GM19455 (cell line): ENCODE measurements around the gene ZSWIM8.

ENCODE experiments used
- ATAC-seq: cut with Tn5 transposase; IDR thresholded peaks from one replicate; pipeline ENCODE4 v1.9.1; 2021; ENCODE audit not compliant: unreplicated experiment

ZSWIM8 gene

DNA sequence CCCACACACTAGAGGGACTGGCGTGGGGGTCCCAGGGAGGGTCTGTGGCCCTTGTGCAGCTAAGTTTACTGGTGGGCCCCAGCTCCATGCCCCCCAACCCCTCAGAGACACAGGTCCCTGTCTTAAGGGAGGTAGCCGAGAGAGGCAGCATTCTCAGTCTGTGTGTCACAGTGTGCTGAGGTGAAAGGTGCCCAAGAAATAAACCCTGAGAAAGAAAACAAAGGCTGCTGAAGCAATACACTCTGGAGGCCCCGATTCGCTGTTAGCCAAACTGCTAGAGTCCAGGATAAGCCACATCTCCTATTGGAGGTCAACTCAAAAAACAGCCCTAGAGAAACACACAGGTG is 54.6 kb downstream of the ZSWIM8 start:
- no peak for ATAC-seq

DNA sequence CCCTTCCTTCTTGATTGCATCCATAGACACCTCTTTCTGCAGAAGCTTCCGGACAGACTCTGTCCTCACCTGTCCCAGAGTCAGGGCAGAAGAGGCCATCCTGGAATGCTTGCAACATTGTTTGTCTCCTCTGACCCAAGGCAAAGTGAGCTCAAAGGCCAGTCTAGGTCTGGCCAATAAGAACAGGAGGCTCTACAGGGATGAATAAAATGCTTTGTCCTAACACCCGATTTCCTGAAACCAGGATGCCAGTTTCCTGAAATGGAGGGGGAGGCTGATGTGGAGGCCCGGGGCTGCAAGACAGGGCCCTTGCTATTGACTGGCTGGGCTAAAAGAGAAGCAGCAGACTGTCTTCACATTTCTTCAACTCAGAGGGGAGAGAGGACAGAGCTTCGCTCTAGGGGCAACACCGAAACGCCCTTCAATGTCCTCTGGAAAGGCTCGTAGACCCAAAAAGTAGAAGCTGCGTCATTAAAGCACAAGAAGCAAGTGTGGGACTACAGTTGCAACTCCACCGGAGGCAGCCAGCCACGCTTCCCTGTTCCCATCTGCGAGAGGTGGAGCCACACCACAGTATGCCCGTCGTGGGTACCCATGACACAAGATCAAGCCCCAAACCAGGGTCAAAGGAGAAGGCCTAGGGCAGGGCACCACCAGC is 55.1 kb downstream of the ZSWIM8 start:
- no peak for ATAC-seq

DNA sequence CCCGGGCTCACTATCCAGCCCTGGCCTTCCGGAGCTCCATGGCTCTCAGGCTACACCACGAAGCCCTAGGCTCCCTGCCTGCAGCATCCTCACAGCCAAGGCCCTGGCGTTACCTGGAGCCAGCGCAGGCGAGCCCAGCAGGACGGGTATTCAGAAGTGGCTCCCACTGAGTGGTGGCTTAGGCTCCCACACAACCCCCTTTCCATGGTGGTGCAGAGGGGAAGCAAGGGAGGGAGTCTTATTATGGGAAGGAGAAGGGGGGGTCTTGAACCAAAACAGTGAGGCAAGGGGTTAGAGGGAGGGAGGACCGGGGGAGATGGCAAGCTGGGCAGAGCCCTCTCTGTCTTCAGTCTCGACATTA is 55.6 kb downstream of the ZSWIM8 start:
- no peak for ATAC-seq

DNA sequence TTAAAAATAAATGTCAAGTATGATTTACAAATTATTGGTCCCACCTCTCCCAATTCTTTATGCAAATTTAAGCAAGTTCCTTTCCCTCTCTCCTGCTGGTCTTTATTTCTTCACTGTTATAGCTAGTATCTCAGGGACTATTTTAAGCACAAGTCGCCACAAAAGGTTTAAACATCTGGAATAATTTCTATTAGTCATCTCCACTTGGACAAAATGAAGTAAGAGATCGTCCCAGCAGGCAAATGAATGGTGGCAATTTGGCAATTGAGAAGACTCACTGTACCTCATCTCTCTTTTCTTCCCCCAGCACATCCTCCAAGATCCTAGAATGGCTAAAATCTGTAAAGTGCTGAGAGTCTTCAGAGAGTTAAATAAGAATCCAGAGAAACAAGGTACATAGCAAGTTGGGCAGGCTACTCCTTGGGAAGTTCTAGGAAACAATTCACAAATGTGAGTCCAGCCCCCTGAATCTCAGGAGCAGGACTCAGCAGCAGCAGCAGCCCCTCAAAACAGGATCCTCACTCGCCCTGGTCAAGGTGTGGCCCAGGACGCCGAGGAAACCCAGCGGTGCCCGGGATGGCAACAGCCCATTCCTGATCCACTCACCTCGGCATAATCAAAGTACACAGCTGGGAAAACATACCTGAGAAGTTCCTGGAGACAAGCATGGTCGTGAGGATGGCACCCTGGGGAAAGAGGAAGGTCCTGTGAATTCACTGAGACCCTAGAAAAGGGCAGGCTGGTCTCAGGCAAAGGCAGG is 56.3 kb downstream of the ZSWIM8 start:
- no peak for ATAC-seq

DNA sequence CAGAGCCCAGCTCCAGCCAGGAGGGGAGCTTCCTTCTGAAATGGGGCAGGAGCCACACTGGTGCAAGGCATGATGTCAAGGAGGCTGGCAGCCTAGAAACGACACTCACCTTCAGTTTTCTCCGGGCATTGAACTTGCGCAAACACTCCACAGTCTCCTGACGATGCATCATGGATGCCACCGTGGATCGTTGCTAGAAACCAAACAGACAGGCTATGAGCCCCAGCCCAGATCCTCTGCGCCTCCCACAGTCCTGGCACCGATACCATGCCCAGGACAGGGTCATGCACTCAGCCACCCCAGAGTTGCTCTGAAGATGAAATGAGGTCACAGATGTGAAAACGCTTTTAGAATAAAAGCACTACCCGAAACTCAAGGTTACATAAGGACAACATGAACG is 56.9 kb downstream of the ZSWIM8 start:
- no peak for ATAC-seq

DNA sequence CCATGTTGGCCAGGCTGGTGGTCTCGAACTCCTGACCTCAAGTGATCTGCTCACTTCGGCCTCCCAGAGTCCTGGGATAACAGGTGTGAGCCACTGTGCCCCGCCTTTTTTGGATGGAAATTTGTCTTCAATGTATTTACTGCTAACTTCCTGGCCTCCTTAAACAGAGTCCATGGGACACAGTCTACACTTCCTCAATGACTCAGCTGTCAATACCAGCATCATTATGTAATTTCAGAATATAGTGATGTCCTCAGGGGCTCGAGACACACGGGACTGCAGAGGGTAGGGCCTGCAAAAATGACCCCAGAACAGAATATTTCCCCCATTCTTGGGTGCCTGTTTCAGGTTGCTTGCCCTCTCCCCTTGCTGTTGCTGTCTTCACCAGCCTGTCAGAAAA is 57.9 kb downstream of the ZSWIM8 start:
- ATAC-seq: no peak

DNA sequence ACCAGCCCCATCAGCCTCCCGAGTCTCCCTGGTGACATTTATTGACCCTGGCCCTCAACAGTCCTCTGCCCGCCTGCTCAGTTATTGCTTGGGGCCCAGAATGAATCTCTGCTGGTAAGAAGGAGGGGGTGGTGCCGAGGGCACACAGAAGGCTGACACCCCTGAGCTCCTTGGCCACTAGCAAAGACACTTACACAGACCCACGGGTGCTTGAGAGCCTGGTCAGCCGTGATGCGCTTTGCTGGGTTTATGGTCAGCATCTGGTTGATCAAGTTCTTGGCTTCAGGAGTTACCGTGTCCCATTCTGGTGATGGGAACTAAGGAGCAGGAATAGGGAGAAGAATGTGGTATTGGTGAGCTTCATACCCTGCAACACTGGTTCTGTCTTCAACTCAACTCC is 61.6 kb downstream of the ZSWIM8 start:
- no peak for ATAC-seq

DNA sequence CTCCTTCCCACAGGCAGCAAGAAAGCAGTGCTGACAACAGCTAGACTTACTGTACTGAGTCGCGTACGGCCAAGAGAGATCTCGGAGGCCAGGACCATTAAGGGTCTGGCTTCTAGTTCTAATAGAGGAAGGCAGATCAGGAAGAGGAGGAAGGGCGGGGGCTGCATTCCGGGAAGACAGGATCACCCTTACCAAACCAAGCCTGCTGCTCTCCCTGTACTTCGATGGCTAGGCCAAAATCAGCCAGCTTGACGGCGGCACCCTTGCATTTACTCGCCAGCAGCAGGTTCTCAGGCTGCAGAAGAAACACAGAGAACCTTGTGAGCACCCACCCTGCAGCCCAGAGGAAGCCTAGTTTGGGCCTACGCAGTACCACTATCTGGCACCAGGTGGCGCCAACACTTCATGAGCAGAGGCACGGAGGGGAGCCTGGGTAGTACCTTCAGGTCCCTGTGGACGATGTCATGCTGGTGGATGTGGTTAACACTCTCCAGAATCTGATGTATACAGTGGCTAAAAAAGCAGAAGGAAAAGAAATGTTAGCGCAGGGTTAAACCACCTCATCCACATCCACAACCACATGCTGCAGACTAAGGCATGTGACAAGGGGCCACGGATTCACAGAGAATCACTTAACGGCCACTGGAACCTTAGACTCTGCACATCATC is 63.5 kb downstream of the ZSWIM8 start:
- ATAC-seq: peak; percentile 81

DNA sequence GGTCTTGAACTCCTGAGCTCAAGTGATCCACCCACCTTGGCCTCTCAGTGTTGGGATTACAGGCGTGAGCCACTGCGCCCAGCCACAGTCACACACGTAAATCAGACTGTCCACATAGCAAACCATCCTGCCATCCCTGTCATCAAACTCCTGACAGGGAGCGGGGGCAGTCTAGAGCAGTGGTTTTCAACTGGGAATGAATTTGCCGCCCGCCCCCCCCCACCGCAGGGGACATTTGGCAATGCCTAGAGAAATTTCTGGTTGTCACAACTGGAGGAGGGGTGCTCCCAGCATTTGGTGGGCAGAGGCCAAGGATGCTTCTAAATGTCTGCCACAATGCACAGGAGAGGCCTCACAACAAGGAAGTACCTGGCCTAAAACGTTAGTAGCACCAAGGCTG is 64.8 kb downstream of the ZSWIM8 start:
- ATAC-seq: no peak

DNA sequence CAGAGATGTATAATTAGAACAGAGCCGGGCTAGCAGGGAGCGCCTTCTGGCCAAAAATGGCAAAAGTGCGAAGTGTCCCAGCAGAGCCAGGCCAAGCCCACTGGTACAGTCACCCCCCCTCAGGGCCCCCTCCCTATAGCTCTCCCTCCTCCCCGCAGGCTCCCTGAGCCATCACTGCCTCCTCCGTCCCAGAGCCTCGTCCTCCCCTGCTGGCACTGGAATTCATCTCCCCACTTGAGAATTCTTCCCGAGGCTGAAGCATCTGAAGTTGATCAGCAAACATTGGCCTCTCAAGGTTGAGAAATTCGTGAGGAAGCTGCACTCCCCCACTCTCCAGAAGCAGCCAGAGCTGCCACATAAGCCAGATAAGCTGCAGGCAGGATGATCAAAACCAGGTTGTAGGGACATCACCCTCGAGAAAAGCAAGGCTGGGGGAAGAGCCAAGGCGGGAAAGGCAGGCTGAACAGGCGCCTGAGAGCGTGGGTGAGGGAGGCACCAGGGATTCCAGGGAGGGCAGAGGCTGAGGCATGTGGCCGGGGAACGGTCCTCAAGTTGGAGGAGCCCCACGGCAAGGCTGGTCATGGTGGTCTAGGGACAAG is 65.6 kb downstream of the ZSWIM8 start:
- no peak for ATAC-seq
